Dendritic cell treated with granulocyte-macrophage colony-stimulating factor and Interleukin-4, amounts not matched to agents 40 ng/mL and 50 ng/mL, for 4 days (primary cell): ENCODE results near the gene ZSWIM8.
"Not testable (repeated sequence)": the region's sequence is repeated elsewhere in the genome, so short reads cannot be mapped to it uniquely, and the experiment has no call there.

Source experiments
- H3K27ac Mint-ChIP-seq: one replicate; pipeline ENCODE4 v1.8.0; 2022; ENCODE audit warnings: mild to moderate bottlenecking, mixed read lengths
- H3K27me3 Mint-ChIP-seq: one replicate; pipeline ENCODE4 v1.8.0; 2022; ENCODE audit warnings: mild to moderate bottlenecking, mixed read lengths
- H3K36me3 Mint-ChIP-seq: one replicate; pipeline ENCODE4 v1.8.0; 2022; ENCODE audit warnings: low read depth, mixed read lengths
- H3K4me1 Mint-ChIP-seq: one replicate; pipeline ENCODE4 v1.8.0; 2022; ENCODE audit warnings: low read depth, mixed read lengths
- H3K4me3 Mint-ChIP-seq: one replicate; pipeline ENCODE4 v1.8.0; 2022; ENCODE audit warnings: mild to moderate bottlenecking, moderate library complexity, mixed read lengths
- H3K9me3 Mint-ChIP-seq: one replicate; pipeline ENCODE4 v1.8.0; 2022; ENCODE audit warnings: mixed read lengths
- intact Hi-C: fragments of 100-400 bp; cut with micrococcal nuclease; formaldehyde crosslinking; loops from one replicate; pipeline ENCODE4 v1.15.0; 2022

Gene ZSWIM8

DNA sequence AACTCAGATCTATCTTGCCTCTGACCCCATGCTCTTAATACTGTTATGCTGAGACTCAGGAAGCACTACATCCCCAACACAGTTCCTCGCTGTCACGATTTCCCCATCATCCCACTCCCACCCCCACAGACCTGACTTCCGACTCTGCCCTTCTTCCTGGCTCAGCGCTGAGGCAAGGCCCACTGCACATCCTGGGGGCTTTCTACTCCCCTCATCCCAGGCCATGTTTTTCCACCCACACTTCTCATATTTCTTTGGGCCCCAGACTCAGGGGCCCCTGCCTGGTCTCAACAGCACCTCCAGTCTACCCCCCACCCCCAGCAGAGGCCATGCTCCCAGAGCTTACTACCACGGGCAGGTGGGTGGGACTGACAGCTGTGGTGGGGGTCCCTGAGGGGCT is 33.7 kb downstream of the ZSWIM8 start:
- Mint-ChIP-seq H3K27ac (peak overlapping the region; percentile 87), H3K4me3 (peak overlapping the region; percentile 13), H3K9me3 (no peaks in the 10 kb centered on the region), H3K36me3 (peaks cover 49% of the 10 kb centered on the region), H3K4me1 (peaks cover 59% of the 10 kb centered on the region), H3K27me3 (no peaks in the 10 kb centered on the region)
- intact Hi-C loops, result no loop called here

GRCh38 chr10:73819513-73820093 is 34.2 kb downstream of the ZSWIM8 start:
- no peak overlapping the region for H3K4me3 Mint-ChIP-seq
- peaks cover 58% of the 10 kb centered on the region for H3K4me1 Mint-ChIP-seq
- H3K36me3 Mint-ChIP-seq, result peaks cover 52% of the 10 kb centered on the region
- H3K9me3 Mint-ChIP-seq, result no peaks in the 10 kb centered on the region
- intact Hi-C loops, result no loop called here
- no peaks in the 10 kb centered on the region for H3K27me3 Mint-ChIP-seq
- H3K27ac Mint-ChIP-seq, result peak overlapping the region; percentile 87

- intact Hi-C loops, result no loop called here
- H3K4me1 Mint-ChIP-seq, result peaks cover 24% of the 10 kb centered on the region
Observed at GRCh38 chr10:73823391-73823790, 38.0 kb downstream of the ZSWIM8 start.

GRCh38 chr10:73824146-73824725 is 38.8 kb downstream of the ZSWIM8 start:
- H3K9me3 Mint-ChIP-seq, result no peaks in the 10 kb centered on the region
- peak overlapping the region; percentile 8 for H3K27ac Mint-ChIP-seq
- H3K27me3 Mint-ChIP-seq, result no peaks in the 10 kb centered on the region
- intact Hi-C loops, result no loop called here
- peaks cover 65% of the 10 kb centered on the region for H3K36me3 Mint-ChIP-seq
- no peak overlapping the region for H3K4me3 Mint-ChIP-seq
- peaks cover 15% of the 10 kb centered on the region for H3K4me1 Mint-ChIP-seq

More at GRCh38 chr10:73823391-73823790, 38.0 kb downstream of the ZSWIM8 start:
- H3K27ac Mint-ChIP-seq, result no peak overlapping the region
- no peak overlapping the region for H3K4me3 Mint-ChIP-seq
- peaks cover 65% of the 10 kb centered on the region for H3K36me3 Mint-ChIP-seq
- no peaks in the 10 kb centered on the region for H3K27me3 Mint-ChIP-seq
- H3K9me3 Mint-ChIP-seq, result no peaks in the 10 kb centered on the region

- no peak overlapping the region for H3K4me3 Mint-ChIP-seq
- peaks cover 67% of the 10 kb centered on the region for H3K36me3 Mint-ChIP-seq
- H3K27ac Mint-ChIP-seq, result no peak overlapping the region
- intact Hi-C loops, result no loop called here
- no peaks in the 10 kb centered on the region for H3K9me3 Mint-ChIP-seq
- peaks cover 3% of the 10 kb centered on the region for H3K4me1 Mint-ChIP-seq
- H3K27me3 Mint-ChIP-seq, result no peaks in the 10 kb centered on the region
Observed at GRCh38 chr10:73827346-73828089, 42.1 kb downstream of the ZSWIM8 start.

DNA sequence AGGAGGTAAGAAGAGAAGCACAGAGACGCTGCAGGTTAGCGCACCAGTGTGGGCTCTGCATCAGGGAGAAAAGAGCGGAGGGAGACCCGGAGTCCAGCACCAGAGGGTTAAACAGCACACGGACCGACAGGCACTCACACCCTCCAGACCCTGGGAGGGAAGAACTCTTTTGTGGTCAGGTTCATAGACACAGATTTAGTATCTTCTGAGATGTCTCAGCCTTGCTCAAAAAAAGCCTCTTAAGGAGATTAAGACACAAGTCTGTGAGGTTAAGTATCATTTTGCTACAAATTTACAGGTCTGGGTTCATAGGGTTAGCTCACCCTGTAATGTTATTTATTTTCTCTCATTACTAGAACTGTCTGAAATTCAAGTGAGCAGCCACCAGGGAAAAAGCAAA is 42.8 kb downstream of the ZSWIM8 start:
- Mint-ChIP-seq H3K27me3 (no peaks in the 10 kb centered on the region), H3K4me3 (no peak overlapping the region), H3K9me3 (no peaks in the 10 kb centered on the region), H3K36me3 (peaks cover 70% of the 10 kb centered on the region), H3K27ac (no peak overlapping the region), H3K4me1 (no peaks in the 10 kb centered on the region)
- intact Hi-C loops, result no loop called here

DNA sequence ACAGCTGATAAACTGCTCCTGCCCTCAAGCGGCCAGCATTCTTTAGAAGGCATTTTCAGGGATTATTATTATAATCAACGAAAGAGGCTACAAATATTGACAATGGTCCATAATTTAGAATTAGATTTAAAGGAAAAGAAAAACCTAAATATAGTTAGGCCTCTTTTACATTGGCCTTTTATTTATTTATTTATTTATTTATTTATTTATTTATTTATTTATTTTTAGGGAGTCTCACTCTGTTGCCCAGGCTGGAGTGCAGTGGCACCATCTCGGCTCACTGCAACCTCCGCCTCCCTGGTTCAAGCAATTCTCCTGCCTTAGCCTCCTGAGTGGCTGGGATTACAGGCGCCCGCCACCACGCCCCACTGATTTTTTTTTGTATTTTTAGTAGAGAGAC is 43.7 kb downstream of the ZSWIM8 start:
- peaks cover 61% of the 10 kb centered on the region for H3K36me3 Mint-ChIP-seq
- H3K27ac Mint-ChIP-seq, H3K4me1 Mint-ChIP-seq, H3K27me3 Mint-ChIP-seq, H3K4me3 Mint-ChIP-seq, H3K9me3 Mint-ChIP-seq, intact Hi-C loops: not testable (repeated sequence)

DNA sequence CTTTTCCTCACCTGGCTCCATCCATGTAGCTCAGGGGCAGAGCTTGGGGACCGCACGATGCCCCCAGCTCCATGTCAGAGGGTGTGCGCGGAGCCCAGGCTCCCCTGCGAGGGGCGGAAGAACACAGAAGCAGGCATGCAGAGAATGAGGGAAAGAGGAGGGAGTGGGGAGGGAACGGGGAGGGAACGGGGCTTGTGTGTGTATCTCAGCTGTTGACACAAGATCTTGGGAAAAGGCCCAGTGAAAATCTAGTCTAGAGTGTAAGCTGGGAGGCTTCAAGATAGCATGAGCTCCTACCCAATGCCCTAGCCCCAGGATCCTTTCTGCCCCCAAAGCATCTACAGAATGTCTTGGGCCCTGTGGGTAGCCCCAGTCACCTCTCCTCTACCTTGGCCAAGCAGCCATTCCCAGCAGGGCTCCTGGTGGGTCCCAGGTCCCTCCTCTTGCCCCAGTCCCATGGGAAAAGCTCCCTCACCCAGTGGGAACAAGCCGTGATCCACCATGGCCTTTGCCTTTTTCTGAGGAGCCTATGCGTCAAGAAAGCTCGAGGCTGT is 51.1 kb downstream of the ZSWIM8 start:
- no peaks in the 10 kb centered on the region for H3K9me3 Mint-ChIP-seq
- H3K4me1 Mint-ChIP-seq, result peaks cover 5% of the 10 kb centered on the region
- intact Hi-C loops, result no loop called here
- no peaks in the 10 kb centered on the region for H3K27me3 Mint-ChIP-seq
- peaks cover 77% of the 10 kb centered on the region for H3K36me3 Mint-ChIP-seq
- H3K4me3 Mint-ChIP-seq, result no peak overlapping the region
- no peak overlapping the region for H3K27ac Mint-ChIP-seq

GRCh38 chr10:73837072-73837471 is 51.7 kb downstream of the ZSWIM8 start:
- Mint-ChIP-seq H3K4me3 (no peak overlapping the region), H3K4me1 (peaks cover 5% of the 10 kb centered on the region), H3K27ac (no peak overlapping the region), H3K9me3 (no peaks in the 10 kb centered on the region), H3K36me3 (peaks cover 82% of the 10 kb centered on the region), H3K27me3 (no peaks in the 10 kb centered on the region)
- intact Hi-C loops, result no loop called here

DNA sequence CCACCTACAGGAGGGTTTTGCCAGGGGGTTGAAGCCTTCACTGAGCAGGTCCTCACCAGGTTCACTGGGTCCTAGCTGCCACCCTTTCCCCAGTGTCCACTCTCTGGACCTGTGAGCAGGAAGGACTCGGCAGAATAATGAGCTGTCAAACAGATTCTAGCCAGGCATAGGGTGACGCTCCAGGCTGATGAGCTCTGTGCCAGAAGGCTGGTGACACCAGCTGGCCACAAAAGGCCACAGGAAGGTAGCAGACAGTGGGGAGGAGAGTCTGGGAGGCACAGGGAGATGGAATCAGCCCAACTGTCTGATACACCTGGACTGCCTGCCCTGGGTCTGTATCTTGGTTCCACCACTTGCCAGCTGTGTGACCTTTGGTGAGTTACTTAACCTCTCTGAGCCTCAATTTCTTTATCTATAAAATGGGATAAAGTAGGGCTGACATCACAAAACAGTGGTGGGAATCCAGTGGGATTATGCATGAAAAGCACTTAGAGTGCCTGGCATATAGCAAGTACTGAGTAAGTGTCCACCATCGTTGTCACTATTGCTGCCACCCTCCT is 52.7 kb downstream of the ZSWIM8 start:
- Mint-ChIP-seq H3K27me3 (no peaks in the 10 kb centered on the region), H3K9me3 (no peaks in the 10 kb centered on the region), H3K36me3 (peaks cover 83% of the 10 kb centered on the region), H3K4me1 (peaks cover 8% of the 10 kb centered on the region), H3K4me3 (no peak overlapping the region), H3K27ac (peak overlapping the region; percentile 39)
- intact Hi-C loops, result no loop called here

DNA sequence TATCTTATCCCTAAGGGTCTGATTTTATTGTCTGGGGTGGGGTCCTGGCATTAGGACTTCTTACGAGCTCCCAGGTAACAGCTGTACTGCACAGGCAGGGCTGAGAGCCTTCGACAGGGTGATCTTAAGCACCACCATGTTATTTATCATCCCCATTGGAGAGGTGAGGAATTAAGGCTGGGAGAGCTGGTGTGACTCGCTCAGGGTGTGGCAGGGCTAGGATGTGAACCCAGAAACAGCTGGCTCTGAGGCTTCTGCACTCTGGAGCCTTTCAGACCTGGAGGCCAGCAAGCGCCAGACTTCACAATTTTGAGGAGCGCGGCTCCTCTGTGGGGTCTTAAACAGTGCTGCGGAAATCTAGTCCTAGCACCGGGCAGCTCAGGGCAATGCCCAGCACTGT is 53.4 kb downstream of the ZSWIM8 start:
- Mint-ChIP-seq H3K36me3 (peaks cover 89% of the 10 kb centered on the region), H3K27ac (no peak overlapping the region), H3K4me1 (peaks cover 10% of the 10 kb centered on the region), H3K27me3 (no peaks in the 10 kb centered on the region), H3K9me3 (no peaks in the 10 kb centered on the region), H3K4me3 (no peak overlapping the region)
- intact Hi-C loops, result no loop called here

GRCh38 chr10:73839276-73839966 is 54.0 kb downstream of the ZSWIM8 start:
- H3K4me3 Mint-ChIP-seq, result no peak overlapping the region
- H3K9me3 Mint-ChIP-seq, result no peaks in the 10 kb centered on the region
- H3K36me3 Mint-ChIP-seq, result peaks cover 87% of the 10 kb centered on the region
- intact Hi-C loops, result no loop called here
- H3K27ac Mint-ChIP-seq, result no peak overlapping the region
- H3K4me1 Mint-ChIP-seq, result peaks cover 11% of the 10 kb centered on the region
- H3K27me3 Mint-ChIP-seq, result no peaks in the 10 kb centered on the region

DNA sequence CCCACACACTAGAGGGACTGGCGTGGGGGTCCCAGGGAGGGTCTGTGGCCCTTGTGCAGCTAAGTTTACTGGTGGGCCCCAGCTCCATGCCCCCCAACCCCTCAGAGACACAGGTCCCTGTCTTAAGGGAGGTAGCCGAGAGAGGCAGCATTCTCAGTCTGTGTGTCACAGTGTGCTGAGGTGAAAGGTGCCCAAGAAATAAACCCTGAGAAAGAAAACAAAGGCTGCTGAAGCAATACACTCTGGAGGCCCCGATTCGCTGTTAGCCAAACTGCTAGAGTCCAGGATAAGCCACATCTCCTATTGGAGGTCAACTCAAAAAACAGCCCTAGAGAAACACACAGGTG is 54.6 kb downstream of the ZSWIM8 start:
- H3K9me3 Mint-ChIP-seq, result no peaks in the 10 kb centered on the region
- no peaks in the 10 kb centered on the region for H3K27me3 Mint-ChIP-seq
- H3K4me3 Mint-ChIP-seq, result no peak overlapping the region
- no peak overlapping the region for H3K27ac Mint-ChIP-seq
- peaks cover 87% of the 10 kb centered on the region for H3K36me3 Mint-ChIP-seq
- peaks cover 11% of the 10 kb centered on the region for H3K4me1 Mint-ChIP-seq
- intact Hi-C loops, result no loop called here
